ENCODE data around the gene MT1G.

The MT1G gene

DNA sequence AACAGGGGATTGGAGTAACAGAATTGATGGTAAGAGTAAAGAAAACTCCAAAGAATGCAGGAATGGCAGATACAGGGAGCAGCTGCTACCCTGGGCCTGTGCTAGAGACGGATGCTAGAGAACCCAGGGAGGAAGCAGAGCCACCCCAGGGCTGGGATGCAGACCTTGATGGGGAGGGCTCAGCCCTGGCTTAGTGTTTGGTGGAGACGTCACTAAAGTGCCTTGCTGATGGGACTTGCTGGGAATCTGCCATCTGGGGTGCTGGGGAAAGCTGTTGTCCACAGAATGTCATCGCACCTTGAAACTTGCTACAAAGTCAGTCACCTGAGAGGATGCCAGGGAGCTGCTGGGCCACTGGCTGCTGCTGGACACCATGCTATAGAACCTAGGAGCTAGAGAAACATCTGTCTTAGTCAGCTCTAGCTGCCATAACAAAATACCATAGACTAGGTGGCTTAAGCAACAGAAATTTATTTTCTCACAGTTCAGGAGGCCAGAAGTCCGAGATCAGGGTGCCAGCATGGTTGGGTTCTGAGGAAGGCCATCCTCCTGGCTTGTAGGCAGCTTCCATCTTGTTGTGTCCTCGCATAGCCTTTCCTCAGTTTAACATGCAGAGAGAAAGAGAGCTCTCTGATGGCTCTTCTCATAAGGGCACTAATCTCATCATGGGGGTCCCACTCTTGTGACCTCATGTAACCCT is 29.7 kb upstream of the MT1G start:
- Mint-ChIP-seq H3K27ac (no peak overlapping the region), H3K9me3 (no peaks in the 10 kb centered on the region), H3K4me1 (ENCODE audit: low read depth) (peaks cover 8% of the 10 kb centered on the region), H3K36me3 (ENCODE audit: low read depth) (no peaks in the 10 kb centered on the region), H3K27me3 (ENCODE audit: low read depth) (no peaks in the 10 kb centered on the region), H3K4me3 (no peak overlapping the region)
- no peak for DNase-seq (ENCODE audit: low spot score)

DNA sequence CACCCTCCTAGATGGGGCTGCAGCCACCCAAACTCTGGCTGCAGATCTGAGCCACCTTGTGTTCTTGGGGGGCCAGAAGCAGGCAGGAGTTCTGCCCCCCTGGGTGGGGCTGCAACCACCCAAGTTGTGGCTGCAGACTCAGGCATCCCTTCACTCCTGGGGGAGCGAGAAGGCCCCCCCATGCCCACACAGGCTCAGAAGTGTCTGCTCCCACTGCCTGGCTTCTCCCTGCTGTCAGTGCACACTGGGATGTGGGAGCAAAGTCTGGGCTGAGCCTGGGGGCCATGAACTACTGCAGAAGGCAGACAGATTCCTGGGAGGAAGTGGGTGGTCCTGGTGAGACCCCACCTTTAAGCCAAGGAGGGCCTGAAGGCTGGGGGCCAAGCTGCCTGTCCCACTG is 27.4 kb upstream of the MT1G start:
- Mint-ChIP-seq H3K27ac (no peak overlapping the region), H3K4me3 (no peak overlapping the region), H3K36me3 (ENCODE audit: low read depth) (no peaks in the 10 kb centered on the region), H3K4me1 (ENCODE audit: low read depth) (no peaks in the 10 kb centered on the region), H3K9me3 (peaks cover 5% of the 10 kb centered on the region), H3K27me3 (ENCODE audit: low read depth) (peaks cover 4% of the 10 kb centered on the region)
- DNase-seq (ENCODE audit: low spot score) = no peak

DNA sequence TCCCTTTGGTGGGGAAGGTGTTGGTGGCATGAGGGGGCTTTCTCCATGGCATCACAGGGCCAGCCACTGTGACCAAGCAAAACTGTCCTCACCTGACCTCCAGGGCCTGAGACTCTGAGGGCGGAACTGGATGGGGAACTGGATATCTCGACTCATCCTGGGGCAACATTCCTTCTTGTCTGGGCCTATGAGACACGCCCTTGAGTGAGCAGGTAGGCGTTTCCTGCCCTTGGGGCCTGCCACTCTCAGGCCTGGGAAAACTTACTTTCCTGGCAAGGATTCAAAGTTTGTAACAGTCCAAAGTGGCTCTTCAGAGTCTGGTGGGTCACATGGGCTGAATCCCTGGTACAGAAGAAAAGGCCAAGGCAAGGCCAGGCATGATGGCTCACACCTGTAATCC is 24.0 kb upstream of the MT1G start:
- Mint-ChIP-seq H3K4me3 (no peak overlapping the region), H3K27ac (no peak overlapping the region), H3K9me3 (peaks cover 5% of the 10 kb centered on the region), H3K27me3 (ENCODE audit: low read depth) (peaks cover 5% of the 10 kb centered on the region), H3K36me3 (ENCODE audit: low read depth) (no peaks in the 10 kb centered on the region), H3K4me1 (ENCODE audit: low read depth) (no peaks in the 10 kb centered on the region)
- DNase-seq (ENCODE audit: low spot score) = no peak

DNA sequence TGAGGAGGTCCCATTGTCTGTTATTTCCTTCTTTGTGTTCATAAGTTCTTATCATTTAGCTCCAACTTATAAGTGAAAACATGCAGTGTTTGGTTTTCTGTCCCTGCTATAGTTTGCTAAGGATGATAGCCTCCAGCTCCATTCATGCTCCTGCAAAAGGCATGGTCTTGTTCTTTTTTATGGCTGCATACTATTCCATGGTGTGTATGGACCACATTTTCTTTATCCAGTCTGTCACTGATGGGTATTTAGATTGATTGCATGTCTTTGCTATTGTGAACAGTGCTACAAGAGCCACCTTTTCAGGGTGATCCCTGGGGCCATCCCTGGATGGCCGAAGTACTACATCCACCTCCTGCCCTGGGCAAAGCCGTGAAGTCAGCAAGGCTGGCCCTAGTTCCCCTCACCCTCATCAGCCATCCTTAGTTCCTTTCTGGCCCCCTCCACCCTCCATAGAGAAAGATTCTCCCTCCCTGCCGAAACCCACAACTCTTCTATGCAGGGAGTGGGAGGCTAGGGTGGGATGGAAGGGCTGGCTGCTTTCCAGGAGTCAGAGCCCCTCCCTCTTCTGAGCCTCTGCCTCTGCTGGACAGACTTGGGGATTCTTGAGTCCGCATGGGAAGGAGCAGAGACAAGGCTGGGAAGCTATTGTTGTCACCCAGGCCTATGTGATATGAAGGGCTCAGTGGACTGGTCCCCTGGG is 22.7 kb upstream of the MT1G start:
- Mint-ChIP-seq H3K9me3 (peaks cover 9% of the 10 kb centered on the region), H3K4me3 (no peak overlapping the region), H3K4me1 (ENCODE audit: low read depth) (no peaks in the 10 kb centered on the region), H3K27me3 (ENCODE audit: low read depth) (peaks cover 5% of the 10 kb centered on the region), H3K27ac (no peak overlapping the region), H3K36me3 (ENCODE audit: low read depth) (peaks cover 3% of the 10 kb centered on the region)
- no peak for DNase-seq (ENCODE audit: low spot score)

DNA sequence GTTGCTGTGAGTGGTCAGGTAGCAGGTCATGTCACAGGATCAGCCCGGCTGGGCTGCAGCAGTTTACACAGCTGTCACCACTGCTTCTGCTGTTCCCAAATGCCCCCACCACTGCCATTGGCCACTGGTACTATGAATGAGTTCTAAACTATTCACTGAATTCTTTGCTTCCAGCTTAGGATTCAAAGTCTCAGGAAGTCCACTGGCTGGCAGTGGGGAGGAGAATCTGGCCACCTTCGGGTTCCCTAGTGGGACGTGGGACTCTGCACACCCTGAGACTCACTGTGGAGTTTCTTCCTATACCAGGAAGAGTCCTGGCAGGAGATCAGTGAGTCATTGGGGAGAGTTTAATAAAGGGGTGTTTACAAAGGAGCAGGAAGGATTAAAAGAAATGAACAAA is 21.3 kb upstream of the MT1G start:
- no peaks in the 10 kb centered on the region for H3K4me1 Mint-ChIP-seq (ENCODE audit: low read depth)
- DNase-seq (ENCODE audit: low spot score) = no peak
- peaks cover 3% of the 10 kb centered on the region for H3K36me3 Mint-ChIP-seq (ENCODE audit: low read depth)
- H3K27ac Mint-ChIP-seq = no peak overlapping the region
- H3K27me3 Mint-ChIP-seq (ENCODE audit: low read depth) = peaks cover 5% of the 10 kb centered on the region
- peaks cover 9% of the 10 kb centered on the region for H3K9me3 Mint-ChIP-seq
- no peak overlapping the region for H3K4me3 Mint-ChIP-seq

DNA sequence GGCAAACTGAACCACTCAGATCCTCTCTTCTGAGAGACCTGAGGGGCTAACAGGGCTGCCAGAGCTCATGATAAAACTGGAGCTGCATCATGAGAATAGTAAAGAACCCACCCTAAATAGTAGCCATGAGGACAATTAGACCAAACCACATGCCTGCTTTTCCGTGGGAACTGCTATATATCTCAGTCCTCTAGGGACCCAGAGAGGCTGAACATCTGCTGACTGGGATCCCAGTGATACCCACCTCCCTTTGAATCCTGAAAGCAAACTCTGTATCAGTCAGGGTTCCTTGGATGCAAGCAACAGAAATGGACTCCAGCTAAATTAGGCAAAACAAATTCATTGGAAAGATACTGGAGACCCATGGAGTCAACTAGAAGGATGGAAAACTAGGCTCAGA is 20.9 kb upstream of the MT1G start:
- no peak overlapping the region for H3K4me3 Mint-ChIP-seq
- peaks cover 9% of the 10 kb centered on the region for H3K9me3 Mint-ChIP-seq
- peaks cover 5% of the 10 kb centered on the region for H3K27me3 Mint-ChIP-seq (ENCODE audit: low read depth)
- H3K27ac Mint-ChIP-seq = no peak overlapping the region
- H3K4me1 Mint-ChIP-seq (ENCODE audit: low read depth) = peaks cover under 1% of the 10 kb centered on the region
- H3K36me3 Mint-ChIP-seq (ENCODE audit: low read depth) = peaks cover 3% of the 10 kb centered on the region
- no peak for DNase-seq (ENCODE audit: low spot score)

DNA sequence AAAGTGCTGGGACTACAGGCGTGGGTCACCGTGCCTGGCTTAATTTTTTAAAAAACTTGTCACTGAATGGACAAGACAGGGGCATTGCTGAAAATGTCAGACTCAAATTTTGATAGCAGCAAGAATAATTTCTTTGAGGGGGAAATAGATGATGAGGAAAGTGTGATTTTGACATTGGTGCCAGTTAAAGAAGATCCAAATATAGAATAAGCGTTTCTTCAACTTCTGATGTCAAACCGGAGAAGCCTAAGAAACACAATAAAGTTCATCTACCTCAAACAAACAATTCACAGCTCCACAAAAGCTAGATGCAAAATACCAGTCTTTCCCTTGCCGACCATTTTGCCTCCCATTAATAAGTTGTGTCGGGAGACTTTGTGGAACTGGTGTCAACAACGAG is 18.9 kb upstream of the MT1G start:
- peaks cover 11% of the 10 kb centered on the region for H3K4me1 Mint-ChIP-seq (ENCODE audit: low read depth)
- peaks cover 5% of the 10 kb centered on the region for H3K27me3 Mint-ChIP-seq (ENCODE audit: low read depth)
- peaks cover 3% of the 10 kb centered on the region for H3K36me3 Mint-ChIP-seq (ENCODE audit: low read depth)
- H3K9me3 Mint-ChIP-seq = peaks cover 9% of the 10 kb centered on the region
- no peak overlapping the region for H3K27ac Mint-ChIP-seq
- H3K4me3 Mint-ChIP-seq = no peak overlapping the region
- no peak for DNase-seq (ENCODE audit: low spot score)

DNA sequence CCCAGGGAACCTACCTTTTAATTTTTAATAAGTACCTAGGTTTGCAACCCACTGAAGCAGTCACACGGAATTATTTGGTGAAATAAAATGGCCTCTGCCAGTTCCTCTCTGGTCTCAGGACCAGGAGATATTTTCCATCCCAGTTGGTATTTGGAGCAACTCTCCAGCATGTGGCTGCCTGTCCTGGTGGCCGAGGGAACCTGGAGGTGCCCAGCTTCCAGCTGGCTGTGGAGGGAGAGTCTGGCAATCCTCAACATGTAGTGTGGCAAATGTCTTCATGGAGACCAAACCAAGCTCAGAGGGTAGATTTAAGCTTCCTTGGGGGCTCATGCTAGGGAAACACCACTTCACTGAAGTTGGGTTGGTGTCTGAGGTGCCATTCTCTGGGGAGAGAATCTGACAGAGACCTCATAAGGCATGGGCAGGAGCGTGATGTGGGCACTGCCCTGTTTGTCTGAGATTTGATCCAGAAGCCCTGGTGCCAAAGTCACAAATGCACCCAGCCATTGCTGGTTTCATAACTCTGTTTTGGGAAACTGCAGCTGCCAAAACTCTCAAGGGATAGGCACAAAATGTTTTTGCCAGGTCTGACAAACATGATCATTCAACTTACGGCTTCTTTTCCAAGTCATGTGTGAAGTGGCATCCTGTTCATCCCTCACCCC is 17.2 kb upstream of the MT1G start:
- no peak overlapping the region for H3K27ac Mint-ChIP-seq
- DNase-seq (ENCODE audit: low spot score) = no peak
- peaks cover 3% of the 10 kb centered on the region for H3K36me3 Mint-ChIP-seq (ENCODE audit: low read depth)
- peaks cover 16% of the 10 kb centered on the region for H3K4me1 Mint-ChIP-seq (ENCODE audit: low read depth)
- peaks cover 2% of the 10 kb centered on the region for H3K27me3 Mint-ChIP-seq (ENCODE audit: low read depth)
- no peak overlapping the region for H3K4me3 Mint-ChIP-seq
- peaks cover 4% of the 10 kb centered on the region for H3K9me3 Mint-ChIP-seq

DNA sequence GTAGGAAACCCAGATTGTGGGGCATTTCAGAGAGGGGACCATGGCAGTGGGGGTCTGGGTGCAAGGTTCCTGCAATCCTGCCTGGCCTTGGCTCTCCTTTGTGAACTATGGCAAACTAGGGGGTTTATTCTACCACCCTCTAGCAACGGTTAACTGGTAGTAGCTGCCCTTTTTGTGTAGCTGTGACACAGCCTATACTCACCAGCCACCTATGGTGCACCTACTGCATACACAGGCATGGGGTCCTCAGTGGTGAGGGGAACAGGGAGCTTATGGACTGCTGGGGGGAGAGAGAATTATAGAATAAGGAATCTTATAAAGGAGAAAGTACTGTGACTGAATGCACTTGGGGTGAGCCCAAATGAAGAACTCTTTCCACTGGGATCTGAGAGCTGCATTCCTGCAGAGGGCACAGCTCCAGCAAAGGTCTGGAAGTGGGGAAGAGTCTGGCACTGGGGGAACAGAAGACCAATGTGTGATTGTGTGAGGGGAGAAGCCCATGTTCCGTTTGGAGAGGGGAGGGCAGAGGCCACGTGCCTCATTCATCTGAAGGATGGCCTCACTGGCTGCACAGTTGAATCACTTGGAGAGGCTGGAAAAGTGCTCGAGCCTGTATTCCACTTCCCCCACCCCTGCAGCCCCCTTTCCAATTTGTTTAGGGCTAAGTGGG is 16.5 kb upstream of the MT1G start:
- Mint-ChIP-seq H3K27me3 (ENCODE audit: low read depth) (peaks cover 2% of the 10 kb centered on the region), H3K4me3 (peak overlapping the region; percentile 96), H3K36me3 (ENCODE audit: low read depth) (peaks cover 3% of the 10 kb centered on the region), H3K27ac (no peak overlapping the region), H3K4me1 (ENCODE audit: low read depth) (peaks cover 16% of the 10 kb centered on the region), H3K9me3 (peaks cover 4% of the 10 kb centered on the region)
- DNase-seq (ENCODE audit: low spot score) = no peak

DNA sequence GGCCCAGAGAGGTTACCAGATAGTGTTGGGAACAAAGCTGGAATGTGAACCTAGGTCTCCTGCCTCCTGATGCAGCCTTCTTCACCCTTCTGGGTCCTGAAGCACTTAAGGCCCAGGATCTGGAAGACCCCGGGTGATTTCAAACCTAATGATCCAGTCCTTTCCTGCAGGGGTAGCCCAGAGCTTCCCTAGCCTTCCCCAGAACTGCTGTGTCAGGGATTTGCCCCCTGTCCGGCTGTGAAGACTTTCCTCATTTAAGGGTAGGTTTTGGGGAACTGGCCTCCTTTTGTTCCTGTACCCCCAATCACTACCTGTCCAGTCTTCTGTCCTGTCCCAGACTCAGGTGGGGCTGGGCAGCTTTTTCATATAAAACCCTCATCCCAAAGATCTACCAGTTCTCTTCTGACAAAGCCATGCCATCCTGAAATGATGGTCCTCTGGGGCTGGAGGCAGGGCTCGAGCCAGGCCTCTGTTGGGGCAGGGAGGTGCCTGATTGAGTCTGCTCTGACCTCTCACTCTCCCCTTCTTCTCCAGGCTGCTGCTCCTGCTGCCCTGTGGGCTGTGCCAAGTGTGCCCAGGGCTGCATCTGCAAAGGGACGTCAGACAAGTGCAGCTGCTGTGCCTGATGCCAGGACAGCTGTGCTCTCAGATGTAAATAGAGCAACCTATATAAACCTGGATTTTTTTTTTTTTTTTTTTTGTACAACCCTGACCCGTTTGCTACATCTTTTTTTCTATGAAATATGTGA is 15.7 kb upstream of the MT1G start:
- DNase-seq (ENCODE audit: low spot score) = no peak
- H3K4me3 Mint-ChIP-seq = peak overlapping the region; percentile 96
- peaks cover 4% of the 10 kb centered on the region for H3K9me3 Mint-ChIP-seq
- H3K4me1 Mint-ChIP-seq (ENCODE audit: low read depth) = peaks cover 16% of the 10 kb centered on the region
- peaks cover 3% of the 10 kb centered on the region for H3K36me3 Mint-ChIP-seq (ENCODE audit: low read depth)
- no peak overlapping the region for H3K27ac Mint-ChIP-seq
- no peaks in the 10 kb centered on the region for H3K27me3 Mint-ChIP-seq (ENCODE audit: low read depth)

DNA sequence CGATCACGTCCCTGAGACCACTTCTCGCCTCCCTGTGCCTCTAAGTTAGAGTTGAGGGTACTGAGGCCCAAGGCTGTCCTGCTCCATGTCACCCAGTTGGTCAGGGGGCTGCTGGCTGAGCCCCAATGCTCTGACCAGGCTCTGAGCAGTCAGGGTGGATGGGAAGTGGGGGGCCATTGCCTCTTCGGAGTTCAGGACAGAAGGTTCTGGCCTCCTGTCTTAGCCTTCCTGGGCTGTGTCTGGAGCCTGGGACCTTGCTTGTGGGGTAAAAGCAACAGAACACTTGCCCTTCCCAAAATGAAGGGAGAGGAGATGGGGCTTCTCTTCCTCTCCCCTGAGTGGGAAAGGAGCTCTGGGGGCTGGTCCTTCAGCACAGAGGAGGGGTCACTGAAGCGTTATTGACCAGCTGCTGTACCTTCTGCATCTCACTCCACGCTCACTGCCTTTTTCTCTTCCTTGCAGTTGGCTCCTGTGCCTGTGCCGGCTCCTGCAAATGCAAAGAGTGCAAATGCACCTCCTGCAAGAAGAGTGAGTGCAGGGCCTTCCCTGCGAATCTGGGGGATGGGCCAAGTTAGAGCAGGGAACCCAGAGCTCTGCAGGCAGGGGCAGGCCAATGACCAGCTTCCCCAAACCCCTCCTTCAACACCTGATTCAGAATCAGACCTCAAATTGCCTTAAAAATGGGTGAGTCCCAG is 15.0 kb upstream of the MT1G start:
- H3K27me3 Mint-ChIP-seq (ENCODE audit: low read depth) = no peaks in the 10 kb centered on the region
- peak overlapping the region; percentile 92 for H3K27ac Mint-ChIP-seq
- peak overlapping the region; percentile 96 for H3K4me3 Mint-ChIP-seq
- H3K36me3 Mint-ChIP-seq (ENCODE audit: low read depth) = peaks cover 3% of the 10 kb centered on the region
- DNase-seq (ENCODE audit: low spot score) = no peak
- peaks cover 4% of the 10 kb centered on the region for H3K9me3 Mint-ChIP-seq
- peaks cover 16% of the 10 kb centered on the region for H3K4me1 Mint-ChIP-seq (ENCODE audit: low read depth)

DNA sequence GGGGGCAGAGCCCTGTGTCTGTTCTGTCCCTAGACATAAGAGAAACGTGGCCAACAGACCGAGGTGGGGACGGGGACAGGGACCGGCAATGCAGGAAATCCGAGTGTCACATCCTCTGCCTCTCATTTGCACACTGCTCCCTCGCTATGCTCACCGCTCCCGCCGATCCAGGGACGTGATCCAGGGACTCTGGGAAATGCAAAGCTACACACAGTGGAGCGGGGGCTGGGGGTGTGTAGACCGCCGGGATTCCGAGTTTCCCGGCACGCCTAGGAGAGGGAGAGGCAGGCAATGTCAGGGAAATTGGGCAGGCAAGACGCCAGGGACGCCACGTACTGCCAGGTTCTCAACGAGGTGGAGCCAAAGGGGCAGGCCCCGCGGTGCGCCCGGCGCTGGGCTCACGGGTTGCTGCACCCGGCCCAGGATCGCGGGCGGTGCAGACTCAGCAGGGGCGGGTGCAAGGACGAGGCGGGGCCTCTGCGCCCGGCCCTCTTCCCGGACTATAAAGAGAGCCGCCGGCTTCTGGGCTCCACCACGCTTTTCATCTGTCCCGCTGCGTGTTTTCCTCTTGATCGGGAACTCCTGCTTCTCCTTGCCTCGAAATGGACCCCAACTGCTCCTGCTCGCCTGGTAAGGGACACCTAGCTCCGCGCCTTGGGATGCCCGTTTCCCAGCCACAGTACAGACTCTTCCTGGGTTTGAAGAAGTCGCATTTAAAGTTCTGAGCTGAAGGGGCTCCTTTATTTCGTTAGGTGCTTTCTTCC is 14.3 kb upstream of the MT1G start, which contains the start of gene MT1X:
Gene MT1X, plus strand, starts transcription at position 532 of the 764 bp plus-strand sequence. Its CDS starts 71 bp downstream, at position 603.
- H3K9me3 Mint-ChIP-seq = peaks cover 4% of the 10 kb centered on the region
- peak within 1 kb of the TSS; percentile 92 for H3K27ac Mint-ChIP-seq
- peaks cover 3% of the 10 kb centered on the region for H3K36me3 Mint-ChIP-seq (ENCODE audit: low read depth)
- peak; percentile 89 for DNase-seq (ENCODE audit: low spot score)
- H3K4me1 Mint-ChIP-seq (ENCODE audit: low read depth) = peaks cover 16% of the 10 kb centered on the region
- peak within 1 kb of the TSS; percentile 96 for H3K4me3 Mint-ChIP-seq
- no peaks in the 10 kb centered on the region for H3K27me3 Mint-ChIP-seq (ENCODE audit: low read depth)

All from T-helper 2 cell treated with Interferon-gamma antibody and Interleukin-4, amounts not matched to agents 5 μg/mL and 100 μg/mL, for 36 hours (primary cell).